Loucy (cell line): ENCODE measurements around the gene GLB1L.

Experiments used
- EZH2phosphoT487 ChIP-seq: fragments of 200-600 bp; IDR thresholded peaks from 2 replicates; pipeline ENCODE4 v1.6.1; 2018; ENCODE audit warnings: antibody characterized with exemption, mild to moderate bottlenecking, moderate library complexity, borderline replicate concordance
- TF ChIP-seq, protein P1 (sequence below): fragments of 200-600 bp; sonication (generic); conservative IDR thresholded peaks from 2 replicates; pipeline ENCODE4 v1.5.1; 2014; ENCODE audit warnings: mild to moderate bottlenecking, antibody characterized with exemption, low read length

DNA sequence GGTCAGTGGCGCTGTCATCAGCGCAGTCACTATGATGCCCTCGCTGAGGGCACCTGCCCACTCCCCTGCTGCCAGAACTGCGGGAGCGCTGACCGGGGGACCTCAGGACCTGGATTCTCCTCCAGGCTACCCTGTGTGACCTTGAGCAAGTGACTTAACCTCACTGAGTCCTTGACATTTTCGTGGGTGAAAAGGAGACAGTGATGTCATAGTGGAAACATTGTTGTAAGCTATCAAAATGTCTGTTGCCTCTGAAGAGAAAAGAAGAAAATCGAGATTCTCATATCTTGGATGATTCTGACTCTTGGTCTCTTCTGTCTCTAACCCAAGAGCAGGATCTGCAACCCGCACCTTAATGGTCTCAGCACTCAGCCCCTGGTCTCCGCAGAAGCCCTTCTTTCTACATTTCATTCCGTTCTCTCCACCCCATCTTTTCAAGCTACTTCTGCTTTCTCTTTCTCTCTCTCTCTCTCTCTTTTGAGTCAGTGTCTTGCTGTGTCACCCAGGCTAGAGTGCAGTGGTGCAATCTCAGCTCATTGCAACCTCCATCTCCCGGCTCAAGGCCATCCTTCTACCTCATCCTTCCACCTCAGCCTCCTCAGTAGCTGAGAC lies 9.5 kb upstream of the GLB1L start:
- no peak for TF ChIP-seq EZH2phosphoT487
- TF ChIP-seq, protein P1, sequence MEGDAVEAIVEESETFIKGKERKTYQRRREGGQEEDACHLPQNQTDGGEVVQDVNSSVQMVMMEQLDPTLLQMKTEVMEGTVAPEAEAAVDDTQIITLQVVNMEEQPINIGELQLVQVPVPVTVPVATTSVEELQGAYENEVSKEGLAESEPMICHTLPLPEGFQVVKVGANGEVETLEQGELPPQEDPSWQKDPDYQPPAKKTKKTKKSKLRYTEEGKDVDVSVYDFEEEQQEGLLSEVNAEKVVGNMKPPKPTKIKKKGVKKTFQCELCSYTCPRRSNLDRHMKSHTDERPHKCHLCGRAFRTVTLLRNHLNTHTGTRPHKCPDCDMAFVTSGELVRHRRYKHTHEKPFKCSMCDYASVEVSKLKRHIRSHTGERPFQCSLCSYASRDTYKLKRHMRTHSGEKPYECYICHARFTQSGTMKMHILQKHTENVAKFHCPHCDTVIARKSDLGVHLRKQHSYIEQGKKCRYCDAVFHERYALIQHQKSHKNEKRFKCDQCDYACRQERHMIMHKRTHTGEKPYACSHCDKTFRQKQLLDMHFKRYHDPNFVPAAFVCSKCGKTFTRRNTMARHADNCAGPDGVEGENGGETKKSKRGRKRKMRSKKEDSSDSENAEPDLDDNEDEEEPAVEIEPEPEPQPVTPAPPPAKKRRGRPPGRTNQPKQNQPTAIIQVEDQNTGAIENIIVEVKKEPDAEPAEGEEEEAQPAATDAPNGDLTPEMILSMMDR: no peak
